ENCODE measurements around the gene DUSP1.
"Not testable (repeated sequence)": the region's sequence is repeated elsewhere in the genome, so short reads cannot be mapped to it uniquely, and the experiment has no call there.

DUSP1 gene, protein sequence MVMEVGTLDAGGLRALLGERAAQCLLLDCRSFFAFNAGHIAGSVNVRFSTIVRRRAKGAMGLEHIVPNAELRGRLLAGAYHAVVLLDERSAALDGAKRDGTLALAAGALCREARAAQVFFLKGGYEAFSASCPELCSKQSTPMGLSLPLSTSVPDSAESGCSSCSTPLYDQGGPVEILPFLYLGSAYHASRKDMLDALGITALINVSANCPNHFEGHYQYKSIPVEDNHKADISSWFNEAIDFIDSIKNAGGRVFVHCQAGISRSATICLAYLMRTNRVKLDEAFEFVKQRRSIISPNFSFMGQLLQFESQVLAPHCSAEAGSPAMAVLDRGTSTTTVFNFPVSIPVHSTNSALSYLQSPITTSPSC

DNA sequence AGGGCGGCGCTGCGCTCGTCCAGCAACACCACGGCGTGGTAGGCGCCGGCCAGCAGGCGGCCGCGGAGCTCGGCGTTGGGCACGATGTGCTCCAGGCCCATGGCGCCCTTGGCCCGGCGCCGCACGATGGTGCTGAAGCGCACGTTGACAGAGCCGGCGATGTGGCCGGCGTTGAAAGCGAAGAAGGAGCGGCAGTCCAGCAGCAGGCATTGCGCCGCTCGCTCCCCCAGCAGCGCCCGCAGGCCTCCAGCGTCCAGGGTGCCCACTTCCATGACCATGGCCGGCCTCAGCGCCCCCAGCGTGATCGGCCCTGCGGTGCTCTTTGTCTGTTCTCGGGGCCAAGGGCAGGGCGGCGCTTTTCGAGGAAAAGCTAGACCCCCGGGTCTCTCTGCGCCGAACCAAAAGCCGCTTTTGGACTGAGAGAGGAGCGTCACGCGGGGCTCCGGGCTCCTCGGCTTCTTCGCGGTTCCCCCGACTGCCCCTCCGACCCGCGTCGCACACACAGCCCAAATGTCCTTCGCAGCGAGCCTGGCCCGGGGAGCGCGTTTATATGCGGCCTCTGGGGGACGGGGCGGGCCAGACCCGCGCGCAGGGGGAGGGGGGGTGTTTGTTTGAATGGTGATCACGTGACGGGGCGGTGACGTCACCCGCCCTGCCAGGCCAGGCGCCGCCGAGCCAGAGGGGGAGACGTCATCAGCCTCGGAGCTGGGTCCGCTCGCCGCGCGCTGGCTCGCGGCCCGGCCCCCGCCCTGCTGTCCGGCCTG, at the start of gene DUSP1:
TSS of gene DUSP1 (minus strand) at position 521 of the 764 bp plus-strand sequence. CDS start at position 278, 243 bp downstream.
- ATAC-seq (replicated peaks) (peak; percentile 62 to 64), DNase-seq (peak; percentile 89)
- Mint-ChIP-seq H3K36me3 (peaks cover 17 to 18% of the 10 kb centered on the region in 2 donors), H3K27me3 (no peaks in the 10 kb centered on the region), H3K27ac (peak within 1 kb of the TSS; percentile 99), H3K4me1 (peaks cover 37 to 71% of the 10 kb centered on the region in 2 donors), H3K9me3 (no peaks in the 10 kb centered on the region), H3K4me3 (peak within 1 kb of the TSS; percentile 91 to 97)

DNA sequence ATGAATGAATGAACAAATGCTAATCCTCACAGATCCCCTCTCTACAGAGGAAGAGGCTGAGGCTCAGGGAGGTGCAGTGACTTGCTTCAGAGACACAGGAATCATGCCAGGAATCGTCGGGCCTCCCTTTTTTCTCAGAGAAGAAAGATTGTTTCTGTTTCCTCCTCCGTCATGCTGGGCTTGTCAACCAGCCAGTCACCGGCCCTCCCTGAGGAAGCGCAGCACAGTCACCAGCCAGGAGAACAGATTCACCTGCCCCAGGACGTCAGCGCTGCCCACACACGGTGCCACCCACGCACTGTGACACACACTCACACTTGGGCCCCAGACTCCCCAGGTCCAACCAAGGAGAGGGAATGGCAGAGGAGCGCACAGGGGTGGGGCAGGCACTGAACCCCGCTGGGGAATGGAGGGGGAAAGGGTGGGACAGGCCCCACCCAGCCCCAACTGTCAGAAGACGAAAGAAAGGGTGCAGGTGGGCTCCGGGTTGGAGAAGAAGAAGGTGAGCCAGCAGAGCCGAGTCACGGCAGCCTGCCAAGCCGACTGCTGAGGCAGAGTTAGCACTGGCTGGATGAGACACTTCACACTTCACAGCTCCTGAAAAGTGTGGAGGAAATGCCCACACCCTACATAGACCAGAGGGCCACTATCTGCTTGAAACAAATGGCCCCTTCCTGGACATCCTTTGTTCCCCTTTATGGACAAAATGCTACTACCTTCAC, 49.2 kb upstream of the DUSP1 start:
- Mint-ChIP-seq H3K36me3 (peaks cover 3% of the 10 kb centered on the region in 2 donors), H3K27me3 (no peaks in the 10 kb centered on the region), H3K4me1 (peaks cover 13 to 19% of the 10 kb centered on the region in 2 donors), H3K27ac (no peak overlapping the region), H3K4me3 (no peak overlapping the region), H3K9me3 (peaks cover under 1% of the 10 kb centered on the region in 2 donors)
- no peak for DNase-seq
- ATAC-seq (replicated peaks), result no peak

DNA sequence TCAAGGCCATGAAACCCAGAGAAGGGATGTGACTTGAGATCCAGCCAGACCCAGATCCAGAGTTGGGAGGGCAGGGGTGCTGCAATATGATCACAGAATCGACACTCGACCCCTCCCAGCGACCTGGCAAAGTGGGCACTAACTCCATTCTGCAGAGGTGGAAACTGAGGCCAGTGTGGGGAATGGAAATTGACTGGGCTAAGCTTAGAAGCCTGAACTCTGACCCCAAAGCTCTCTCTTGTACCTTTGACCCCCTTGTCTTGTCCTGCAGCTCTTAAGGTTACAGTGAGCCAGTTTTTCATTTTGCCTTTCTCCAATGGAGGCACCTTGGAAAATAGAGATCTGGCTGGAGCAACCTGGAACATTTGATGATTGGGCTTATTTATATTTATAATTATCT, 48.6 kb upstream of the DUSP1 start:
- Mint-ChIP-seq H3K27ac (no peak overlapping the region), H3K9me3 (no peaks in the 10 kb centered on the region), H3K4me3 (no peak overlapping the region), H3K4me1 (peaks cover 13 to 23% of the 10 kb centered on the region in 2 donors), H3K27me3 (no peaks in the 10 kb centered on the region), H3K36me3 (no peaks in the 10 kb centered on the region)
- ATAC-seq (replicated peaks), result no peak
- no peak for DNase-seq

DNA sequence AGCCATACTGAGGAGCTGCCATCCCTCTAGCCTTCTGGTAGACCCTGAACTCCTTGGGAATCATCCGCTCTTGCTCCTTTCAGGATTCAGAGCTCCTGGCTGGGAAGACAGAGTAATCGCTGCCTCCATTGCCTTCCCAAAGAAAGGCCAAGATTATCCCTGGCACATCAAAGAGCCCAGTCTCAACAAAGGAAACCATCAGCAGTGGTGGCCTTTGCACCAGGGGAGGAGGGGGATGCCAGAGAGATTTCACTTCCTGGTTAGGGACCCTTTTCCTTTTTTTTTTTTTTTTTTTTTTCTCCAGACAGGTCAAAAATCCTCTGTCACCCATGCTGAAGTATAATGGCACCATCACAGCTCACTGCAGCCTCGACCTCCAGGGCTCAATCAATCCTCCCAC, 47.1 kb upstream of the DUSP1 start:
- Mint-ChIP-seq H3K9me3 (no peaks in the 10 kb centered on the region), H3K27ac (no peak overlapping the region), H3K36me3 (no peaks in the 10 kb centered on the region), H3K4me3 (no peak overlapping the region), H3K27me3 (no peaks in the 10 kb centered on the region), H3K4me1 (peaks cover 13 to 23% of the 10 kb centered on the region in 2 donors)
- no peak for DNase-seq
- no peak for ATAC-seq (replicated peaks)

DNA sequence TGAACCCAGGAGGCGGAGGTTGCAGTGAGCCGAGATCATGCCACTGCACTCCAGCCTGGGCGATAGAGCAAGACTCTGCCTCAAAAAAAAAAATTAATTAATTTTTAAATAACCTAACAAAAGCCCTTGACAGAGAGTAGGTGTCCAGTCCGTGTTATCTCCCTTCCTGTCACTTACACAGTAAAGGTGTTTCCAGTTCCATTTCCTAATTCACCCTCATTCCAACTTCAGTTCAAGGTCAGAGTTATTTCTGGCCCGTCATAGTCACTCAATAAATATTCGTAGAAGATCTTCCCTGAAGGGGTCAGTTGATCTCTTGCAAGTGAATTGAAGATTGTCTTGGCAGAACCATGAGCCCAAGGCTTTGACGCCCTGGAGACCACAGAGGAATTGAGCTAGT, 46.7 kb upstream of the DUSP1 start:
- ATAC-seq (replicated peaks), result no peak
- DNase-seq, result no peak
- Mint-ChIP-seq H3K4me1 (peaks cover 13 to 23% of the 10 kb centered on the region in 2 donors), H3K9me3 (no peaks in the 10 kb centered on the region), H3K27ac (no peak overlapping the region), H3K4me3 (no peak overlapping the region), H3K27me3 (no peaks in the 10 kb centered on the region), H3K36me3 (no peaks in the 10 kb centered on the region)

DNA sequence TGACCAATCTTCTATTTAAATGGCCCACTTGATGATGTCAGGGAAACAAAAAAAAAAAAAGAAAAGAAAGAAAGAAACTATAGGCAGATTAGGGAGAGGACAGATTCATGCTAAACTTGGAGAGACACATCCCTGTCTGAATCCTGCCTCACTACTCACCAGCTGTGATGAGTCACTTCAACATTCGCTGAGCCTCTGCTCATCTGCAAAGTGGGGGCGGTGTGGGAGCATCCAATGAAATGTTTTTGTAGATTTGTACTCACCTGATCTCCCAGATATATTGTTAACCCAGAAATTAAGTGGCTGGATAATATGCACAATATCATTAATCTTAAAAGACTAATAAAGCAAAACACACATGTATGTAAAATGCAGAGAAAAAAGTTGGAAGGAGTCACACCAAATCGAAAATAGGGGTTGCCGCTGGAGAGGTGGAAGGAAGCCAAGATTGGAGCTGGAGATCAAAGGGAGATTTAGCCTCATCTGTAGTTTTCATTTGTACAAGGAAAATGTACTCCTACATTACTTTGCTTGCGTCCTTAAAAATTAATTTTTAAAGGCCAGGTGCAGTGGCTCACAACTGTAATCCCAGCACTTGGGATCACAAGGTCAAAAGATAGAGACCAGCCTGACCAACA, 46.0 kb upstream of the DUSP1 start:
- Mint-ChIP-seq H3K27me3 (no peaks in the 10 kb centered on the region), H3K4me1 (peaks cover 13 to 23% of the 10 kb centered on the region in 2 donors), H3K27ac (peak overlapping the region; percentile 44), H3K9me3 (no peaks in the 10 kb centered on the region), H3K36me3 (no peaks in the 10 kb centered on the region), H3K4me3 (no peak overlapping the region)
- ATAC-seq (replicated peaks) (peak; percentile 63 to 85), DNase-seq (no peak)

DNA sequence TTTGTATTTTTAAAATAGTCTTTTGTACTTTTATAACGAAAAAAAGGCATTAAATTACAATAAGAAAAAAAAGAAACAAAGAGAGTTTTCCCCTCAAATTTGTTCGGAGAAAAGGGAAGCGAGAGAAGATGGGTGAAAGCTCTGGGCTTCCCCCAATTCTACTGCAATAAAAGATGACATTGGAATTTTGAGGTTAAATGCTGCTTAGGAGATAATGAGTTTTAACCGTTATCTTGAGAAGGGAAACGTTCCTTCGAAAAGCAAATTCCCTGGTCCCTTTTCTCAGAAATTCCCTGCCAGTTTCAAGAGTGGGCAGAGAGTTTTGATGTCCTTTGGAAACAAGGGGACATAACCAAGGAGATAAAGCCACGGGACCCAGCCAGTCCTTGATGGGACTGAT, 44.6 kb upstream of the DUSP1 start:
- Mint-ChIP-seq H3K4me1 (peaks cover 13 to 23% of the 10 kb centered on the region in 2 donors), H3K27me3 (no peaks in the 10 kb centered on the region), H3K4me3 (no peak overlapping the region), H3K27ac (peak overlapping the region; percentile 11), H3K9me3 (no peaks in the 10 kb centered on the region), H3K36me3 (no peaks in the 10 kb centered on the region)
- no peak for ATAC-seq (replicated peaks)
- no peak for DNase-seq

DNA sequence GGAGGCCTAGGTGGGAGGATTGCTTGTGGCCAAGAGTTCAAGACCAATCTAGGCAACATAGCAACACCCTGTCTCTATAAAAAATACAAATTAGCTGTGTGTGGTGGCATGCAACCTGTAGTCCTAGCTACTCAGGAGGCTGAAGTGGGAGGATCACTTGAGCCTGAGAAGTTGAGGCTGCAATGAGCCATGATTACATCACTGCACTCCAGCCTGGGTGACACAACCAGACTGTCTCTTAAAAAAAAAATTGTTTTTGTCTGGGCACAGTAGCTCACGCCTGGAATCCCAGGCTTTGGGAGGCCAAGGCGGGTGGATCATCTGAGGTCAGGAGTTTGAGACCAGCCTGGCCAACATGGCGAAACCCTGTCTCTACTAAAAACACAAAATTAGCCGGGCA, 40.0 kb upstream of the DUSP1 start:
- not testable (repeated sequence) for H3K27me3 Mint-ChIP-seq; ATAC-seq (replicated peaks); DNase-seq; H3K36me3 Mint-ChIP-seq; H3K4me3 Mint-ChIP-seq; H3K9me3 Mint-ChIP-seq; H3K27ac Mint-ChIP-seq
- peaks cover 15 to 21% of the 10 kb centered on the region in 2 donors for H3K4me1 Mint-ChIP-seq

DNA sequence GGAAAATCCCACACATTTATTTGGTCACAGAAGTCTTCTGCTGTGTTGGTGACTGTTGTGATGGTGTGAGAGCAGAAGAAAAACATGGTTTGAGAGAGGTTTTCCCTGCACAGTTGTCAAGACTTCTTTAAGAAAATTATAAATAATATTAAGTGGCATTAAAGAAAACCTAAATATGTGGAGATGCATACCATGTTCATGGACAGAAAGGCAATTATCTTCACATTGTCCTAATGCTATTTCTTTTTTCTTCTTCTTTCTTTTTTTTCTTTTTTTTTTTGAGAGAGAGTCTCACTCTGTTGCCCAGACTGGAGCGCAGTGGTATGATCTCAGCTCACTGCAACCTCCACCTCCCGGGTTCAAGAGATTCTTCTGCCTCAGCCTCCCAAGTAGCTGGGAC, 38.8 kb upstream of the DUSP1 start:
- H3K27me3 Mint-ChIP-seq, result no peaks in the 10 kb centered on the region
- H3K27ac Mint-ChIP-seq, result no peak overlapping the region
- H3K9me3 Mint-ChIP-seq, result peaks cover 0 to 1% of the 10 kb centered on the region in 2 donors
- peaks cover 0 to 5% of the 10 kb centered on the region in 2 donors for H3K36me3 Mint-ChIP-seq
- no peak overlapping the region for H3K4me3 Mint-ChIP-seq
- ATAC-seq (replicated peaks) (no peak), DNase-seq (no peak)
- peaks cover 11 to 12% of the 10 kb centered on the region in 2 donors for H3K4me1 Mint-ChIP-seq

DNA sequence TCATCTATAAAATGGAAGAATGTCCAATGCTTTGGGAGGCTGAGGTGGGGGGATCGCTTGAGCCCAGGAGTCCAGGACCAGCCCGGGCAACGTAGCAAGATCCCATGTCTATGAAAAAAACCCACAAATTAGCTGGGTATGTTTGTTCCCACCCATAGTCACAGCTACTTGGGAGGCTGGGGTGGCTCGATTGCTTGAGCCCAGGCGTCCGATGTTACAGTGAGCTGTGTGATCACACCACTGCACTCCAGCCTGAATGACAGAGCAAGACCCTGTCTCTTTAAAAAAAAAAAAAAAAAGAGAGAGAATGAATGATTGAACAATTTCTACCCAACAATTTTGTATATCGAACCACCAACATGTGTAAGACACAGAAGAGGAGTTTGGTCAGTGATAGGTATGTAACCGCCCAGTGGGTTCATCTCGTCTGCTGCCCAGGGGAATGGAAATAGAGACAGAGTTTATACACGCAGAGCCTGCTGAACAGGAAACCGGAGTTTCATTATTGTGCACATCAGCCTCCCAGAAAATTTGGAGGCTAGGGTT, 36.8 kb upstream of the DUSP1 start:
- H3K4me3 Mint-ChIP-seq, result peak overlapping the region; percentile 77 to 82
- ATAC-seq (replicated peaks) (no peak), DNase-seq (no peak)
- H3K27me3 Mint-ChIP-seq, result no peaks in the 10 kb centered on the region
- peaks cover 11 to 12% of the 10 kb centered on the region in 2 donors for H3K4me1 Mint-ChIP-seq
- peaks cover 0 to 5% of the 10 kb centered on the region in 2 donors for H3K36me3 Mint-ChIP-seq
- H3K27ac Mint-ChIP-seq, result peak overlapping the region; percentile 96
- peaks cover 0 to 1% of the 10 kb centered on the region in 2 donors for H3K9me3 Mint-ChIP-seq

DNA sequence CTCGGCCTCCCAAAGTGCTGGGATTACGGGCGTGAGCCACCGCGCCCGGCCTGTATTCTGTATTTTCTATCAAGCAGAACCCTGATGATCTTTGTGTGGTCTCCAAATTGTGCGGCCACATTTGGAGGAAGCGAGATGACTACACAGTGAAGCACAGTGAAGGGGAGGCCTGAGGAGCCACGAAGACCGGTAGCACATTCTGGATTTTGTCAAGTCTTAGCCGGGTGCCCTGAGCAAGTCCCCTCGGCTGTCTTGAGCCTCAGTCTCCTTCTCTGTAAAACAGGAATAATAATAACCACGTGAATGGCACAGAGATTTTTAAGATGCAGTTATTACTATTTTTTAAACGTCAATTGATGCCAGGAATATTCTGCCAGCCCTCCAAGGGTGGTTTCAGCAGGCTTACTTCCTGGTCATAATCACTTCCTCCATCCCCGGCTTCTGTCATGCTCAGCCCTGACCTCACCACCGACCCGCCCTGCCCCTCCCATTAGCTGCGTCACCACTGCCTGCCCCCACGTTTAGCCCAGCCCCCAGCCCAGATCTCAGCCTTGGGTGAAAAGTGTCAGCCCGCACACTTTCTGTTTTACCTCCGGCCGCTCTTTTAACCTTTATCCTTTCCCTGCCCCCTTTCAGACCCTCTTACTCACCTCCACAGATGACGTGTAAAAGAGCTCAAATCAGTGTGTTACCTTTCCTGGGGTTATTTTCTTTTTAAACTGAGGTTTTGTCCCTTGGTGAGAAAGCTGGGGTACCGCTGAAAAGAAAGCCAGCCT, 36.1 kb upstream of the DUSP1 start:
- H3K27me3 Mint-ChIP-seq, result no peaks in the 10 kb centered on the region
- H3K9me3 Mint-ChIP-seq, result peaks cover 0 to 1% of the 10 kb centered on the region in 2 donors
- H3K4me1 Mint-ChIP-seq, result peaks cover 11 to 12% of the 10 kb centered on the region in 2 donors
- ATAC-seq (replicated peaks), result peak; percentile 99
- H3K27ac Mint-ChIP-seq, result peak overlapping the region; percentile 96
- peak; percentile 70 for DNase-seq
- H3K36me3 Mint-ChIP-seq, result peaks cover 0 to 5% of the 10 kb centered on the region in 2 donors
- H3K4me3 Mint-ChIP-seq, result peak overlapping the region; percentile 77 to 82

DNA sequence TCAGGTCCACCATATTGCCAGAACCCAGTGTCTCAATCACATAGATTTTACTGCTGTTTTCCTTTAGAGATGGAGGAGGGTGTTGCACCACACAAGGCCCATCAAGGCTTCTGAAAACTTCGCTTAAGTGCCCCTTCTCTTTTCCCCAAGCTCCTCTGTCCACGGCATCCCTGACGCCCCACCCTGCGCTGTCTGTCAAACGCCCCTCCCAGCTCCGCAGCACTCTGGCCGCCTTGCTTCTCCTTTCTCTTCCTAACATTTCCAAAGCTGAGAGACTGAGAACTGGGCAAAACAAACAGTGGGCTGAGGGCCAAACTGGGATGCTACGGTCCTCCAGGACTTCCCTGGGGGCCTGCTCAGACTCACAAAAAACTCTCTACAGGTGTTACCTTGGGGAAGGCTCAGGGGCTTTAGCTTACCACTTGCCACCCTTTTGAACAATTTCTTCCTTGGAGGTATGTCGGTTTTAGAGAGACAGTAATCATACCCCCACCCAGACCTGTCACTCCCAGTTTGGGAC, 34.8 kb upstream of the DUSP1 start:
- H3K27me3 Mint-ChIP-seq, result no peaks in the 10 kb centered on the region
- no peak for DNase-seq
- H3K27ac Mint-ChIP-seq, result peak overlapping the region; percentile 92
- peaks cover 0 to 1% of the 10 kb centered on the region in 2 donors for H3K9me3 Mint-ChIP-seq
- peaks cover 11 to 12% of the 10 kb centered on the region in 2 donors for H3K4me1 Mint-ChIP-seq
- no peak for ATAC-seq (replicated peaks)
- no peak overlapping the region for H3K4me3 Mint-ChIP-seq
- peaks cover 0 to 5% of the 10 kb centered on the region in 2 donors for H3K36me3 Mint-ChIP-seq

All from stimulated activated naive B cell treated with anti-CD40 and anti-IgM and Interleukin-4, amounts not matched to agents 10 μg/mL and 1 μg/mL and 100 μg/mL, for 72 hours (primary cell).